Measurements from ENCODE around the gene TUBB6.

DNA sequence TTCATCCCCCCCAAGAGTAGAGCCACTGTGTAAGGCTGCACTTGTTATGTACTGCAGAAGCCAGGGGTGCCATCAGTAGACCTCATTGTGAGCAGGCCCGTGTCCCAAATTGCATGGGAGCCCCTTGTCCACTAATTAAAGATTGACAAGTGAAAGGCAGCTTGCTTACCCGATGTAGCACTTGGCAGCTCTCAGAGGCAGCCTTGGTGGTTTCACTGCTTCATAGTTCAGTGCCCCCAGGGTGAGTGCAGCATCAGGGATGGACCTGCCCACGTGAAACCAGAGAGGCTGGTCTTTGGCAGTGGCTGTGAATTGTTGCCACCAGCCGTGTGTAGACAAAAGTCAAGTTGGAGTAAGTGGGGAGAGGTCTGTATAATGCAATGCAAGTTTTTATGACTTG lies 13.3 kb downstream of the TUBB6 start:
- TF ChIP-seq, protein P1, sequence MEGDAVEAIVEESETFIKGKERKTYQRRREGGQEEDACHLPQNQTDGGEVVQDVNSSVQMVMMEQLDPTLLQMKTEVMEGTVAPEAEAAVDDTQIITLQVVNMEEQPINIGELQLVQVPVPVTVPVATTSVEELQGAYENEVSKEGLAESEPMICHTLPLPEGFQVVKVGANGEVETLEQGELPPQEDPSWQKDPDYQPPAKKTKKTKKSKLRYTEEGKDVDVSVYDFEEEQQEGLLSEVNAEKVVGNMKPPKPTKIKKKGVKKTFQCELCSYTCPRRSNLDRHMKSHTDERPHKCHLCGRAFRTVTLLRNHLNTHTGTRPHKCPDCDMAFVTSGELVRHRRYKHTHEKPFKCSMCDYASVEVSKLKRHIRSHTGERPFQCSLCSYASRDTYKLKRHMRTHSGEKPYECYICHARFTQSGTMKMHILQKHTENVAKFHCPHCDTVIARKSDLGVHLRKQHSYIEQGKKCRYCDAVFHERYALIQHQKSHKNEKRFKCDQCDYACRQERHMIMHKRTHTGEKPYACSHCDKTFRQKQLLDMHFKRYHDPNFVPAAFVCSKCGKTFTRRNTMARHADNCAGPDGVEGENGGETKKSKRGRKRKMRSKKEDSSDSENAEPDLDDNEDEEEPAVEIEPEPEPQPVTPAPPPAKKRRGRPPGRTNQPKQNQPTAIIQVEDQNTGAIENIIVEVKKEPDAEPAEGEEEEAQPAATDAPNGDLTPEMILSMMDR (conservative IDR thresholded peaks at IDR 0.05 in 1 of 2, IDR thresholded peaks at IDR 0.05 in 1 of 2; ENCODE audit: extremely low read depth in 1 of 2, insufficient read depth in 1 of 2, low read depth in 1 of 2, low read length in 2 of 2), result no peak
- TF ChIP-seq EZH2 (IDR thresholded peaks at IDR 0.05; ENCODE audit: borderline replicate concordance, low read length), result no peak

All from mammary epithelial cell (primary cell).